Measurements from ENCODE around the gene STRN4. TPM values are rescaled to one million over a fixed set of nuclear protein-coding genes. Genes with fewer than 3 reads are reported as not detected.

Gene STRN4
- total RNA-seq, 2 donors from 2014 or later, result 51.4 to 55.5 TPM

DNA sequence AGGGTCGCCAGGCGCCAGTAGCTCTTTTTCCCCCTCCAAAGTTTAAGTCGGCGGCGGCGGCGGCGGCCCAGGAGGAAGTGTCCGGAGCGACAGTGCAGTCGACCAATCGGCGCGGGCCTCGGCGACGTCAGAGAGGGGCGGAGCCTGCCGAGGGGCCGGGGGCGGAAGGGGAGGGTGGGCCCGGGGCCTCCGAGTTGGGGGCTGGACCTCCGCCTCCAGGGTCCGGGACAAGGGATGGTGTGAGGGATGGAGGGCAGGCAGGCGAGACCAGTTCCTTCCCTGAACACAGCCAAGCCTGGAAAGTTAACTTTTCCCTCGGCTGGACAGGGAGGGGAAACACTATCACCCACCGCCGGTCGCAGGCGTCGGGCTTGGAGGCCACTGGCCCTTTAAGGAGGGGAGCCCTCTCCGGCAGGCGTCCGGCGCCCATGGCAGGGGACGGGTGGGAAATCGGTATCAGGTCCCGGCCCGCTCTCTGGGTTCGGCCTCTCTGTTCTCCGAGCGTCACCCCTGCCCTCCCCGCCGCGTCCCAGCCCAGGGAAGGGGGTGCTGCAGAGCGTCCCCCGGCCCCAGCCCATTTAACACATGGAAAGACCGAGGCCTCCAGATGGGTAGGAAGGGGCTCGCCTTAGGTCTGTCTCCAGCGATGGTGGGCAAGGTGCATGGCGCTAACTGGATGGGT, 29.1 kb downstream of the STRN4 start, which contains the start of gene PRKD2:
TSS of gene PRKD2 (minus strand) at position 81 of the 682 bp plus-strand sequence. CDS start 744 bp downstream, outside the sequence.
- Histone ChIP-seq H3K4me1 (peaks cover 39% of the 10 kb centered on the region), H3K27ac (peak within 1 kb of the TSS; percentile 81 to 86 (median 83)), H3K4me3 (peak within 1 kb of the TSS; percentile 84 to 87), H3K36me3 (replicated peaks in 1 of 2; ENCODE audit: insufficient read depth in 1 of 2, low read depth in 2 of 2) (peaks cover 0 to 5% of the 10 kb centered on the region in 2 donors), H3K9me3 (no peaks in the 10 kb centered on the region), H3K27me3 (no peaks in the 10 kb centered on the region)
- intact Hi-C loops (cut with DNase I), result no loop called here
- WGBS, 2 donors, result 1% methylated on average over 28 to 51 of the region's 52 CpGs
- TF ChIP-seq, protein P1, sequence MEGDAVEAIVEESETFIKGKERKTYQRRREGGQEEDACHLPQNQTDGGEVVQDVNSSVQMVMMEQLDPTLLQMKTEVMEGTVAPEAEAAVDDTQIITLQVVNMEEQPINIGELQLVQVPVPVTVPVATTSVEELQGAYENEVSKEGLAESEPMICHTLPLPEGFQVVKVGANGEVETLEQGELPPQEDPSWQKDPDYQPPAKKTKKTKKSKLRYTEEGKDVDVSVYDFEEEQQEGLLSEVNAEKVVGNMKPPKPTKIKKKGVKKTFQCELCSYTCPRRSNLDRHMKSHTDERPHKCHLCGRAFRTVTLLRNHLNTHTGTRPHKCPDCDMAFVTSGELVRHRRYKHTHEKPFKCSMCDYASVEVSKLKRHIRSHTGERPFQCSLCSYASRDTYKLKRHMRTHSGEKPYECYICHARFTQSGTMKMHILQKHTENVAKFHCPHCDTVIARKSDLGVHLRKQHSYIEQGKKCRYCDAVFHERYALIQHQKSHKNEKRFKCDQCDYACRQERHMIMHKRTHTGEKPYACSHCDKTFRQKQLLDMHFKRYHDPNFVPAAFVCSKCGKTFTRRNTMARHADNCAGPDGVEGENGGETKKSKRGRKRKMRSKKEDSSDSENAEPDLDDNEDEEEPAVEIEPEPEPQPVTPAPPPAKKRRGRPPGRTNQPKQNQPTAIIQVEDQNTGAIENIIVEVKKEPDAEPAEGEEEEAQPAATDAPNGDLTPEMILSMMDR (IDR thresholded peaks at IDR 0.05), result no peak
- peak in 2 of 3 donors; percentile 38 to 44 for TF ChIP-seq POLR2A (IDR thresholded peaks at IDR 0.05)
- peak; percentile 84 for ATAC-seq
- DNase-seq, result peak; percentile 88 to 90 (median 90)

DNA sequence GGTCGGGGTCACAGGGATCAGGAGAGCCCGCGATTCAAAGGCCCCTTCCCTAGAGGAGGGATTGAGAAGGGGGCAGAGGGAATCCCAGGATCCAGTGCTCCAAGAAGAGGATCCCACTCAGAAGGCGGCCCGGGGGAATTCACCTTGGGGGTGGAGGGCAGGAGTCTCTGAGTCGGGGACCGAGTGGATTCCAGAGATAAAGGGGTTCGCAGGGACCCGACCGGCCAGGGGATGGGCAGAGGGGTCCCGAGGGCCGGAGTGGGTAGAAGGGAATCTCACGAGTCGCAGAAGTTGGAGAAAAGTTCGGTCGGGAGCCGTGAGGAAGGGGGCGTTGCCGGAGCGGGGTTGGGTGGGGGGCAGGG, 29.6 kb downstream of the STRN4 start:
- TF ChIP-seq, protein P1 (IDR thresholded peaks at IDR 0.05), result no peak
- TF ChIP-seq POLR2A (IDR thresholded peaks at IDR 0.05), result no peak
- Histone ChIP-seq H3K9me3 (no peaks in the 10 kb centered on the region), H3K4me1 (peaks cover 39% of the 10 kb centered on the region), H3K4me3 (peak overlapping the region; percentile 84 to 87), H3K36me3 (replicated peaks in 1 of 2; ENCODE audit: insufficient read depth in 1 of 2, low read depth in 2 of 2) (peaks cover 0 to 2% of the 10 kb centered on the region in 2 donors), H3K27ac (peak overlapping the region; percentile 81 to 86 (median 83)), H3K27me3 (no peaks in the 10 kb centered on the region)
- intact Hi-C loops (cut with DNase I), result no loop called here
- WGBS, 2 donors, result 0 to 2% methylated on average over 17 to 20 of the region's 20 CpGs
- ATAC-seq, result no peak
- DNase-seq, result no peak

DNA sequence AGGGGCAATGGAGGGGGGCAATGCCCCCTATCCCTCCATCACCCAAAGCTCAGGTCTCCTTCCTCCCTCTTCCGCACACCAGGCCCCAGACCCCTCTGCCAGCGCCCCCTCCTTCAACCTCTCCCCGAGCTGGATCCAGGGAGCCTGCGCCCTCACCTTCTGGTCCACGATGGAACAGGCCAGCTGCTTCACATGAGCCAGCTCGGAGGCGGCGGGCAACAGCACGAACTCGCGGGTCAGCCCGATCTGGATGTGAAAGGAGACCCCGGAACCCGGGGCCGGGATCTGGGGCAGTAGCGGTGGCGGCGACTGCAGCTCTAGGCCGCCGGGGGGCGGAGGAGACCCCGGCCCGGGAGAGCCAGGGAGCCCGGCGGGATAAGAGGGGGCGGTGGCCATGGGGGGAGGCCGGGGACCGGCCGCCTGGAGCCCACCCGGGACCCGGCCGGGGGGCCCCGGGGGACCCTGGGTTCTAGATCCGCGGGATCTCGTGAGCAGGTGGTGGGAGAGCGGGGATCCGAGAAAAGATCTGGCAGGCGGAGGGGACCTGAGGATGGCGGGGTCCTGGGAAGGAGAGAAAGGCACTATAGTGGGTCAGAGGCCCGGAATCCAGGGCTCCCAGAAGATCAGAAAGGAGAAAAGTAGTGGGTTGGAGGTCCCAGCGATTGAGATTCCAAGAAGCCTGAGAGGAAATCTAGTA, 30.1 kb downstream of the STRN4 start:
- no peak for ATAC-seq
- peaks cover 39% of the 10 kb centered on the region for H3K4me1 ChIP-seq
- TF ChIP-seq, protein P1 (IDR thresholded peaks at IDR 0.05), result no peak
- TF ChIP-seq POLR2A (IDR thresholded peaks at IDR 0.05), result no peak
- intact Hi-C loops (cut with DNase I), result no loop called here
- peaks cover 0 to 2% of the 10 kb centered on the region in 2 donors for H3K36me3 ChIP-seq (replicated peaks in 1 of 2; ENCODE audit: insufficient read depth in 1 of 2, low read depth in 2 of 2)
- no peaks in the 10 kb centered on the region for H3K27me3 ChIP-seq
- no peaks in the 10 kb centered on the region for H3K9me3 ChIP-seq
- WGBS, 2 donors, result 2% methylated on average over 16 to 40 of the region's 42 CpGs
- H3K4me3 ChIP-seq, result peak overlapping the region; percentile 84 to 87
- DNase-seq, result peak in 2 of 4 donors; percentile 51 to 52
- peak overlapping the region; percentile 45 to 86 (median 82) for H3K27ac ChIP-seq

DNA sequence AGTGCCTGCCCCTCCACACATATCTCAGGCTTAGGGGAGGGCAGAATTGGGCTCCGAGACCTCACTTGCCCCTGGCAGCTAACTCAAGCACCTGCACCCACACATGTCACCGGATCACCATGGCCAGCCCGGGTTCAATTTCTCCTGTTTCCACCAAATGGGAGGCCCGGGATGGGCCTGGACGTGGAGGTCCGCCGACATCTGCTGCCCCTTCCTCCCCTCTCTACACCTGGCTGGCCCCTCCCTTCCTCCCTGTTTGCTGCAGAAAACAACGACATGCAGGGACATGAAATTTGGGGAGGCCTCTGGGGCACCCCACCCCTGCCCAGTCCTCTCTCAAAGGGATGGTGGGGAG, 30.7 kb downstream of the STRN4 start:
- ATAC-seq (no peak), DNase-seq (no peak)
- no peak overlapping the region for H3K4me3 ChIP-seq
- intact Hi-C loops (cut with DNase I), result no loop called here
- peaks cover 39% of the 10 kb centered on the region for H3K4me1 ChIP-seq
- H3K9me3 ChIP-seq, result no peaks in the 10 kb centered on the region
- H3K36me3 ChIP-seq (replicated peaks in 1 of 2; ENCODE audit: insufficient read depth in 1 of 2, low read depth in 2 of 2), result peaks cover 0 to 2% of the 10 kb centered on the region in 2 donors
- TF ChIP-seq, protein P1 (IDR thresholded peaks at IDR 0.05), result no peak
- TF ChIP-seq POLR2A (IDR thresholded peaks at IDR 0.05), result no peak
- 14% methylated on average over 8 of the region's 8 CpGs; no CpG with 5 or more reads in 1 of the 2 donors for WGBS, 2 donors
- H3K27ac ChIP-seq, result peak overlapping the region; percentile 45 to 86 (median 82)
- H3K27me3 ChIP-seq, result no peaks in the 10 kb centered on the region
